Measurements from ENCODE around the gene LSP1.
"Not testable (repeated sequence)": the region's sequence is repeated elsewhere in the genome, so short reads cannot be mapped to it uniquely, and the experiment has no call there.

The LSP1 gene

DNA sequence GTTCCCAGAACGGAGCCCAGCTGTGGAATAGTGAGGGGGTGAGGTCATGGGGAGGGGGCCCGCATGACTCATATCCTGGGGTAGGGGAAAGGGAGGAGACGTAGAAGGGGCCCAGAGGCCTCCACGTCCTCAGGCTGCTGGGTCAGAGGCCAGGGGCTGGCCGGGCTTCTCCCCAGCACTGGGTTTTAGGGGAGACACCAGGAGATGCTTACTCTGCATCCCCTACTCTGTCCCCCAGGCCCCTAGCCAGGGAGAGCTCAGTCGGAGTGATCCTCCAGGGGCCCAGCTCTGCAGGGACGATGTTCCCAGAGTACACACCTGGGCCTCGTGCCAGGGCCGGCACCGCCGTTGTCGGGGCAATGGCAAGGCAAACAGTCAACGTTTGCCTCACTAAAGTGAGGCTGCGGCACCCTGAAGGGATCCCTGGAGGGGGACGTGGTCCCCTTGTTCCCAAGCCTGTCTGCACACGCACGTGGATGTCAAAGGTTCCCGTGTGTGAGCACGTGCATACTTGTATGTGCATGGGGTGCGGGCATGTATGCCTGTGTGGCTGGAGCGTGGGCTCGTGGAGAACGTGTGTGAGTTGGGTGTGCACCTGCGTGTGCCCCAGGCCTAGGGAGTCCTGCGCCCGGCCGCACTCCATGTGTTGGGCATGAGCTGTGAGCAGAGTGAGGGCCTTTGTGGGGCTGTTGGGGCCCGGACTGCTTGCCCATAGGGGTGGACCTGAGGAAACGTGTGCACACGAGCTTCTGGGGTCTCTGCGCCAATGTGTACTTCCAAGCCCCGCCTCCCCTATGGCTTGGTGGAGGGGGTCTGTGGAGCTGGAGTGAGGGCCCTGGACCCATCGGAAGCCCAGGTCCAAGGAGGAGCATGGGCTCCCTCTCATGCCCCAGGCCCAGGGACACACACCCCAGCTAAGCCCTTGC, 24.6 kb downstream of the LSP1 start:
- peak in 1 of 5 experiments; percentile 7 for DNase-seq

DNA sequence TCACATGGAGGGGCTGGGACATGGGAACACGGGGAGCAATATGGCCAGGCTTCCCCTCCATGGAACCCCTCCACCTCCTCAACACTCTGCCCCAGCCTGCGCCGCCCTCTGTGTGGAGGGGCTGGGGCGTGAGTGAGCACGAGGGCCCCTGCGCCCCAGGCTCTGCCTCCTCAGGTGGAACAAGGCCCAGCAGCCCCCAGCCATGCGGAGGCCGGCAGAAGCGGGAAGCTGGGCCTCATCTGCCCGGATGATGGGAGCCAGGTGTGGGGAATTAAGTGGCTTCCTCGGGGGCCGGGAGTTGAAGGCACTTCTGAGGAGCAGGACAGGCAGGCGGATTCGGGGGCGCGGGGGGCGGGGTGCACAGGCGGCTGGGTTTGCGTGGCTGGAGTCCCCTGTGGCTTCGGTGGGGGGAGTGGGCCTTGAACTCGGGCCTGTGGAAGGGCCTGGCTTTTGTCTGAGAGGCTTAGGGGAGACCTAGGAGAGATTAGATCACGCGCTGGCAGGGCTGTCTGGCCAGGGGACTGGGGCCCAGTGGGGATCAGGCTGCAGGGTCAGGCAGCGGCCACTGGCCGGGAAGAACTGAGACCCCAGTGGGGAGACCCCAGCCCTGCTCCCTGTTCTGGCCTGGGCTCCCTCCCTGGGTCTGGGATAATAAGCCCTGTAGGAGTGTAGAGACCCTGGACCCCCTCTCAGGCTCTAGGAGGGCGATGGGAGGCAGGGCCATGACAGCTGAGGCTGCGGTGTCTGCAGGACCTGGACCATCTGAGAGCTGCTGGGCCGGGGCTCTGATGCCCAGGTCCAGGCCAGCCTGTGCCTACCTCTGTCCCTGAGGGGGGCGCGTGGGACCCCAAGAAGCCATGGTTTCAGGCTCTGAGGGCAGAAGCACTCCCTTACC, 25.5 kb downstream of the LSP1 start:
- DNase-seq, result peak in 1 of 5 experiments; percentile 5

DNA sequence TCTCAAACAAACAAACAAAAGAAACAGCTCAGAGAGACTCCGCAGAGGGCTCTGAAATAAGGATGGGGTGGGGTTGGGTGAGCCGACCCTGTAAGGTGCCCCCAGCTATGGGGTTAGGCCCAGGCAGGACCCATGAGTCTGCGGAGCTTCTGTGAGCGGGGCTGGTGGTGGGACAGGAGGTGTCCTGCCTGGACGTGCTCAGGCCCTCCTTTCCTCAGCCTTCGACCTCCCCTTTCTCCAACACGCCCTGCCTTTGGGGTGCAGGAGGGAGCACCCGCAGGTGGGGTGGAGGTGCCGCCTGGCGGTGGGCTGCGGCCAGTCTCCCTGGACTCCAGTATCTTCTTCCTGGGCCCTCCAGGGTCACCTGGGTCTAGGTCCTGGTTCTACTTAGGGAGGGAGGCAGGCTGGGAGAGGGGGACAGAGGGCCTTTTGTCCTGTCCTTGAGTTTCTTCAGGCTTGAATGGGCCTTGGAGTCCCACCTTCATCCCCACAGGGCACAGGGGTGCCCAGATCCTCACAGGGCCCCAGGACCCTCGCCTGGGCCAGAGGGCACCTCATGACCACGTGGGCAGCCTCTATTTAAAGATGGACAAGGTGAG, 26.6 kb downstream of the LSP1 start:
- DNase-seq, result peak in 1 of 5 experiments; percentile 5

DNA sequence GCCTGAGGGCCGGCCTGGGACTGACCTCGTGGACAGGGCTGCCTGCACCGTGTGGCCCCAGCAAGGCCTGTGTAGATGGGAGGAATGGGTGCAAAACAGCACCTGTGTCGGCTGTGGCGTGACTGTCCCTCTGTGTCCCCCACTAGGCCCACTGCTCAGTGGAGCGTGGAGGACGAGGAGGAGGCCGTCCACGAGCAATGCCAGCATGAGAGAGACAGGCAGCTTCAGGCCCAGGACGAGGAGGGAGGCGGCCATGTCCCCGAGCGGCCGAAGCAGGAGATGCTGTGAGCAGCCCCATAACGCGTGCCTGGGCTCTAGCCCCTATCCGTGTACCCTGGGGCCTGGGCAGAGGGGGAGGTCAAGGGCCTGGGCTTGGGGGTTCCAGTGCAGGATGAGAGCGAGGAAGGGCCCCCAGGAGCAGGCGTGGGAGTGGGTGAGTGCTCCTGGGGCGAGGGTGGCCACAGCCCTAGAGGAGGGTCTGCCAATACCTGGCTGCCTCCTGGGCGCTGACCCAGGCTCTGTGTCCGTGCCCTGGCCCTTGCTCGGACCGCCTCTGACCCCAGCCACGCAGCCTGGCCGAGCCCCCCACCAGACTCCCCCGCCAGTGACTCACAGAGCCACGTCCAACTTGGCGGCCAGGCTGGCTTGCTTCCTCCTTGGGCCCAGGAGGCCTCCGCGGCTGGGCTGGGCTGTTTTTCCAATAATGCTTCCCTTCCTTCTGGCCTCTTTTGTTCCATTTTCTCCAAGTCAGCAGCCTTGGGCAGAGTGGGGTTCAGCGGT, 27.2 kb downstream of the LSP1 start:
- DNase-seq, result peak in 1 of 5 experiments; percentile 8

DNA sequence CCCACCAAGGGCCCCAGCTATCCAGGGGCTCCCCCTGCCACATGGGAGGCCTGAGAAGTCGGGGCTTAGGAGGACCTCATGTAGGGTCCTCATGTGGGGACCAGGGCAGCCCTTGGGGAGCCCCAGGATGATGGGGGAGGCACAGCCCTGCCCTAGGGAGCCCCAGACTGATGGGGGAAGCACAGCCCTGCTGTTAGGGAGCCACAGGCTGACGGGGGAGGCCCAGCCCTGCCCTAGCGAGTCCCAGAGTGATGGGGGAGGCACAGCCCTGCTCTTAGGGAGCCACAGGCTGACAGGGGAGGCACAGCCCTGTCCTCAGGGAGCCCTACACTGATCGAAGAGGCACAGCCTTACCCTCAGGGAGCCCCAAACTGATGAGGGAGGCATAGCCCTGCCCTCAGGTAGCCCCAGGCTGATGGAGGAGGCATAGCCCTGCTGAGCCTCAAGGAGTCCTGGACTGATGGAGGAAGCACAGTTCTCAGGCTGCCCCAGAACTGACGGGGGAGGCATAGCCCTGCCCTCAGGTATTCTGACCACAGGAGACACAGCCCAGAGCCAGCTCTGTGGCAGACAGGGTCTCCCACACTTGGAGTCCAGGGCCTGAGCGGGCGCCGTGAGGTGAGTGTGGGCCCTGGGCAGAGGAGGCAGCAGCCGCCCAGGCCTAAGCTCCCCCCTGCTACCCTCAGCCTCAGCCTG, 28.0 kb downstream of the LSP1 start:
- no peak for DNase-seq

DNA sequence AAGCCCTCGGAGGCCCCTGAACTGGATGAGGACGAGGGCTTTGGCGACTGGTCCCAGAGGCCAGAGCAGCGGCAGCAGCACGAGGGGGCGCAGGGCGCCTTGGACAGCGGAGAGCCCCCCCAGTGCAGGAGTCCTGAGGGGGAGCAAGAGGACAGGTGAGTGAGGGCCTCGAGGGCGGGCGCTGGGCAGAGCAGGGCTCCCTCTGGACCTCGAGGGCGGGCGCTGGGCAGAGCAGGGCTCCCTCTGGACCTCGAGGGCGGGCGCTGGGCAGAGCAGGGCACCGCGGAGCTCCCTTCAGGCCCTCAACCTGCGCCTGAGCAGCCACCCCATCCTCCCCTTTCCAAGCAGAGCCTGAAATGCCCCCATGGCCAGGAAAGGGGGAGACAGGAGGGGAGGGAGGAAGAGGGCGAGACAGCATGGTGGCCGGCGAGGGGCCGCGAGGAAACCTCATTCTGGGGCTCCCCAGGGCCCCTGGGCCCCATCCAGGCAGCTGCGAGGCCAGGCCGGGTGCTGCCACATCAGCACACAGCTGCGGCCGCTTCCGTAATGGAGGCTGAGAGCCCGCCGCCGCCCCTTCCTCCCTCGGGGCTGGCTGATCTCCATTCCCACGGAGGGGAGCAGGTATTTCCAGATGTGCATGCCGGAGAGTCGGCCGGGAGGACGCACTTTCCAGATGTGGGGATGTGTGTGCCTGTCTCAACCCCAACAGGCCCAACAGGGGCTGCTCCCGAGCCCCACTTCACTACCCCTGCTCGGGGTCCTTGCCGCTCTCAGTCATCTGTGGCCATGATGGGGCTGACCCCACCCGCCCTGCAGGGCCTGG, 28.8 kb downstream of the LSP1 start:
- DNase-seq, result peak in 1 of 5 experiments; percentile 7

DNA sequence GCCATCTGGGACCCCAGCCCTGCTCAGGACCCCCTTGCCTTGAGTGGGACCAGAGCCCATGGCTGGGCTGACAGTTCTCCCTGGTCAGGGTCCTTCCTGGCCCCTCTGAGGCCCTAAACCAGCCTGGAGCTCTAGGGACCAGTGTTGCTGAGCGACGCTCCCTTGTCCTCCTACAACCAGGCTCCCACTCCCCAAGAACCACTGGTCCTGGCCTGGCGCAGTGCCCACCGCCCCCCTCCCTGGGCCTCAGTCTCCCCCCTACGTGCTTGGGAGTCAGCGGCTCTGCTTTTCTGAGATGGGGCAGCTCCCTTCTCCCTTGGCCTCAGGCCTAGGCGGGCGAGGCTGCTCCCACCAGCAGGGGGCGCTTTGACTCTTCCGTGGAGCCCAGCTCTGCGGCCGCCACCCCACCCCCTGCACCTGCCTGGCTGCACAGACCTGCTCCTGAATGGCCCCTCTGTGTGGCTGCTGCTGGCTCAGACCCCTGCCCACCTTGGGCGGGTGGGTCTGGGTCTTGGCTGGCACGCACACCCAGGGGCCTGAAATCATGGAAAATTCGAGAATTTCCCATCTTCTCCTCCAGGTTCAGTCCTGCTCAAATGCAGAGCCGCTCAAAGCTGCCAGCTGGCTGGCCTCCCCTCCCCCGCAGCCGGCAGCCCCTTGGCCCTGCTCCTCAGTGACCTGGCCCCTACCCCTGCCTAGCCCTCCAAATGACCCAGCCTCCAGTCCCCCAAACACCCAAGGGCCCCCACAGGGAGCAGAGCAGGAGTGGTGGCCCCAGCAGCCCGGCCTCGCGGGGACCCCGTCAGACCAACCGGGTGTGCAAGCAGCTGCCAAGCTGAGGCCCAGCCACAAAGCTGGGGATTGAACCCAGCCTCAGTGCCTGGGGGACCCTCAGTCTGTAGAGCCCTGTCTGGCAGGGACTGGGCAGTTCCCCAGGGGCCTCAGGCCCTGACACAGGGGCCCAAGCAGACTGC, 29.7 kb downstream of the LSP1 start:
- DNase-seq, result peak; percentile 60 to 75 (median 64)

DNA sequence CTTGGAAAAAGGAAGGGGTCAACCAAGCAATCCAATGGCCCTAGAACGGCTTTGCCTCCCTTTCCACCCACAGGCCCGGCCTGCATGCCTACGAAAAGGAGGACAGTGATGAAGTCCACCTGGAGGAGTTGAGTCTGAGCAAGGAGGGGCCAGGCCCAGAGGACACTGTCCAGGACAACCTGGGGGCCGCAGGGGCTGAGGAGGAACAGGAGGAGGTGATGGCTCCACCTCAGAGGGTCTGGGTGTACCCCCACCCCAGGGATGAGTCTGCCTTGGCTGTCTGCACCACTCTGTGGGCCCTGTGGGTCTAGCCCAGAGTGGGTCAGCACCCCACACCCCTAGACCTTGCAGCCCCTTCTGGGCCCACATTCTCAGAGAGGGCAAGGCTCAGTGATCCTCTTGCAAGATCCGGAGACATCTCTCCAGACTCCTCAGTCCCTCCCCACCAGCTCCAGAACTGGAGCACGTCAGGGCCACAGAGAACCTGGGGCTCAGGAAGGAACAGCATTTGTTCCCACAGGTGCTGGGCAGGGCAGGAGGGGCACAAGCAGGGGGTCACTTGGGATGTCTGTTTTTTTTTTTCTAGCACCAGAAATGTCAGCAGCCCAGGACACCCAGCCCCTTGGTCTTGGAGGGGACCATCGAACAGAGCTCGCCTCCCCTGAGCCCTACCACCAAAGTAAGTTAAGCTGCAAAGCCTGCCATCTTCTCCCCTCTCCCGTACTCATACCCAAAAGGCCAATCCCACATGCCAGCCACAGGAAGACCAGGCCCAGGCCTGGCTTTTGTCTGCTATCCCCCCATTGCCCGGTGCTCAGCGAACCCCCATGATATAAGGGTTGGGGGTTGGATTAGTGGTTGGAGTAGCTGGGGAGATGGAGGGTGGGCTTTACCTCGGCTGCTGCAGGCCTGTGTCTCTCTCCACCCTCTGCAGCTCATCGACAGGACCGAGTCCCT, 30.7 kb downstream of the LSP1 start:
- no peak for DNase-seq

DNA sequence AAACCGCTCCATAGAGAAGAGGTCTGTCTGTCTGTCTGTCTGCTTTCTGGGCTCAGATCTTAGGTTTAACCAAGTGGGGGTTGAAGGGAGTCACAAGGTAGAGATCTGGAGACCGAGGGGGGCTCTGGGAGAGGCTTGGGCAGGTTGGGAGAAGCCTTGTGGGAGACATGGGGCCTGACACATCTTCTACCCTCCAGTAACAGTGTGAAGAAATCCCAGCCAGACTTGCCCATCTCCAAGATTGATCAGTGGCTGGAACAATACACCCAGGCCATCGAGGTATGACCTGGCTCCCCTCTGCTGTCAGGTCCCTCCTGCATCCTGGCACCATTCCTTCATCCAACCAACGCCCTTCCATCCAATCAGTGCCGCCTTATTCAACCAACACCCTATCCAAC, 31.4 kb downstream of the LSP1 start:
- DNase-seq, result no peak

DNA sequence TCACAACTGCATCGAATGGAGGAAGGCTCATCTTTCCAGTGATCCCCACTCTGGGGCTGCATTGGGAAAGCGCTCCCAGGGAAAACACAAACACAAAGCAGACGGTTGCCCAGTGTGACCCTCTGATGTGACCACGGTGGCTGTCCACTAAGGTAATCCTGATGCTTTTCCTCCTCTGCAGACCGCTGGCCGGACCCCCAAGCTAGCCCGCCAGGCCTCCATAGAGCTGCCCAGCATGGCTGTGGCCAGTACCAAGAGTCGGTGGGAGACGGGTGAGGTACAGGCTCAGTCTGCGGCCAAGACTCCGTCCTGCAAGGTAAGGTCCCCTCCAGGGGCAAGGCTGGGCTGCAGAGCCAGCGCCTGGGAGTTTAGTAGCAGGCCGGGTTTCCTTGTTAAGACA, 33.7 kb downstream of the LSP1 start:
- not testable (repeated sequence) for DNase-seq

DNA sequence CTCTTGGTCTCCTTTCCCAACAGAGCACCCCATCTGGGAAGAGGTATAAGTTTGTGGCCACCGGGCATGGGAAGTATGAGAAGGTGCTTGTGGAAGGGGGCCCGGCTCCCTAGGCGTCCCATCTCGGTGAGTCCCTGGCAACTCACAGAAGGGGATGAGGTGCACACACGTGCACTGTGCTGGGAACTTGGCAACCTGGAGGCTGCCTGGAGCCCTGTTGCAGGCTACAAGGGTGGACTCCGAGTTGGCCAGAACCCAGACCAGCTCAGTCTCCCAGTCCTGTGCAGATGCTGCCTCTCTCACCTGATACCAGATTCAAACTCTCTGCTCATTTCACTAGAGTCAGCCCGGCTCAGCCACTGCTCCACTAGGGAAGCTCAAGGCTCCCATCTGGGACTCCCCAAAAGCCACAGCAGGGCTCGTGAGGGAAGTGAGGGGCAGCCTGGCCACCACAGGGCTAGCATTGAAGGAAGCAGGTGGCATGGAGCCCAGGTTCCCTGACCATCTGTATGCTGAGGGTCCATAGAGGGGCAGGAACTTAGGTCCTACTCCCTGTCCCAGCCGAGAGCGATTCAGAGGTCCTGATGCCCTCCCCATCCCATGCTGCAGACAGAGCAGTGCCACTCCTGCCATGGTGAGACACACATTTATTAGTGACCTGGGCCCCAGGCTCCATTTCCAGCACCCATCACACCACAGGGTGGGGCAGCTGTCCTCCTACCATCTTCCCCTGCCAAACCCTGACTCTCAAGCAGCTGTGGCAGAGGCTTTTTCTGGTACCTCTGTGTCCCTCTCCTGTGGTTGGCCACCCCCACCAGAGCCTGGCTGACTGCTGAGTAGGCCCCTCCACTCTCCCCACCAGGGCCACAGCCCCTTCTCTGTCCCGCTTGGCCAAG, 34.8 kb downstream of the LSP1 start:
- DNase-seq, result no peak

DNA sequence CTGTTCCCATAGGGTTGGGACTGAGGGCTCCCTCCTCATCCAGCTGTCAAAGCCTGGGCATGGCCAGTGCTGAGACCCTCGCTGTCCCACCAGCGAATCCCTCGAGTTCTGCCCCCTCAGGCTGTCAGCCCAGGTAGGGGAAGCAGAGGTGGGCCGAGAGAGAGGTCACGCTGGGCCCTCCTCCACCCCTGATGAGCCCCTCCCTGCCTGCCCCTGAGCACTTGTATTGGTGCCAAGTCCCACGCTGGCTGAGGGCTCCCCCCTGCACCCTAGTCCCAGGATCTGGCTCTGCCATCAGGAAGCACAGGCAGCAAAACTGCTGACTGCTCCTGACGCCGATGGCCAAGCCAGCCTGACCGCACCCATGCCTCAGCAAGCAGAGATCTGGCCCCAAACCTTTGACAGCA, 35.5 kb downstream of the LSP1 start:
- no peak for DNase-seq

DNA sequence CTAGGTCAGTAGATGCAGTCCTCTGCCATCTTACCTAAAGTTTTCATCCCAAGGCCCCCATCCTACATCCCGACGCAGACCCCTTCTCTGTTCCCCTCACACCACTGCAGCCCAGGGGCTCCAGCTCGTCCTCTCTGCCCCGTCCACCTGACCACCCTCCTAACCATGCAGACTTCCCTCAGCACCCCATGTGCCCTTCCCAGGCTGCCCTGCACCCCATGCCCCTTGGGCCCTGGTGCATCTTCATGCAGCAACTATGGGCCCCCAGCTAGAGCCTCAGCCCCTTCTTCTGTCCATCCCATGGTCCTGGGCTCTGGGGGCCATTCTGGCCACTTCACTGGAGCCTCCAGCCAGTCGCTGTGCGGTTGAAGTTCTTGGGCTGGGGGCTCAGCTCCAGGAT, 35.9 kb downstream of the LSP1 start:
- DNase-seq, result no peak

DNA sequence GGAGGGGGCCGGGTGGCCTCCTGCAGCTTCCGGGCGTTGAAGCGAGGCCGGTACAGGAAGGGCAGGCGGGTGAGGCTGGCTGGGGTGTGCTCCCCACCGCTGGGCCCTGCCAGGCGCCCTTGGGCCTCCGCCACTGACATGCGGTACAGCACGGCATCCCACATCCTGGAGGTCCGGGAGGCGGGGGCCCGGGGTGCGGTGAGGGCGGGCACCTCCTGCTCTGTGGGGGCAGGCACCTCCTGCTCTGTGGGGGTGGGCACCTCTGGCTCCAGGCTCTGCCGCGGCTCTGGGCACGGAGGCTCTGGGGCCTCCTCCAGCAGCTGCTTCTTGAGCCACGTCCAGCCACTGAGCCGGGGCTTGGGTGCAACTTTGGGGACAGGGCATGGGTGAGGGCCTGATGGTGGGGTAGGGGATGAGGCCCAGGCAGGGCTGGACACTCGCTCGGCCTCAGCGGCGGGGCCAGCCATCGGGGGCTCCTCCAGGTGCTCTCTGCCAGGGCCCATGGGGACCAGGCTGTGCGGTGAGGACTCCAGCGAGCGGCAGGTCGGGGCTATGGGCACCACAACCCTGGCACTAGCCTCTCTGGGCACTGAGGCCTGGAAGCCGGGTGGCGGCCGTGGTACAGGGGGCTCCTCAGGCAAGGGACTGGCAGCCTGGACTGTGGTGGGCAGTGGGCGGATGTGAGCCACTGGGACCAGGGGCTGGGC, 36.5 kb downstream of the LSP1 start:
- DNase-seq, result peak in 4 of 5 experiments; percentile 40 to 95 (median 78)

DNA sequence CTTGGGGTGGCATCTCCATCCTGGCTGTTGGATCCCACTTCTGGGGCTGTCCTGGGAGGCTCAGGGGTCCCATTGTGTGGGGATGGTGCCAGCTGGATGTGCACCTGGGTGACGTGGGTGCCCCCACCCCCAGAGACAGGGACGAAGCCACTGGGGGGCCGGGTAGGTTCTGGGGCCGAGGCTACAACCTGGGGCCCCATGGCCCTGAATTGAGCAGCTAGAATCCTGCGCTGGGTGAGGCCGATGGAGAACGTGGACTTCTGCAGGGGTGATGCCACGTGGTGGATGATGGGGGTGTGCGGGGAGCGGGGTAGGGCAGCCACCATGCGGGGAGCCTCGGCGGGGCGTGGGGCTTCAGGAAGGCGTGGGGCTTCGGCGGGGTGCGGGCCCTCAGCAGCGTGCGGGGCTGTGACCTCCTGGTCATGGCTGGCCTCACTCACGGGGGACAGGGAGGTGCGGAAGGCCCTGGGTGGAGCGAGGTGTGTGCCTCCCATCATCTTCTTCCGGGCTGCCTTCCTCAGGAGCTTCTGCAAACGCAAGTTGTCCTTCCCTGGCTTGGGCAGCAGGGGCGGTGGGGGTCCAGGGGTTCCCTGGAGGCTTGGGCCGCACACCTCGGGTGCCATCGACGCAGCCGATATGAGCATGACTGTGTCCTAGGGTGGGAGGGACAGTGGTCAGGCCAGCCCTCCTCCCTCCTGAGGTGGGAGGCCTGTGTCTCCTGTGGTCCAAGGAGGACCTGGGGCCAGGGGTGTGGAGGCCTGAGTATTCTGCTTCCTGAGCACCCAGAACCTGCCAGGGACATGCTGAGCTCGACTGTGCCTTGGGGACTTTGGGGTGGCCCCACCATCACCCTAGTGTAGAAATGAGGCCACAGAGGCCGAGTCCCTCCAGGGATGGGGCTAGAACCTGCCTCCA, 37.3 kb downstream of the LSP1 start:
- DNase-seq, result no peak

Data from T-helper 2 cell (primary cell).